ENCODE data around the gene NKAIN4.

NKAIN4 gene

DNA sequence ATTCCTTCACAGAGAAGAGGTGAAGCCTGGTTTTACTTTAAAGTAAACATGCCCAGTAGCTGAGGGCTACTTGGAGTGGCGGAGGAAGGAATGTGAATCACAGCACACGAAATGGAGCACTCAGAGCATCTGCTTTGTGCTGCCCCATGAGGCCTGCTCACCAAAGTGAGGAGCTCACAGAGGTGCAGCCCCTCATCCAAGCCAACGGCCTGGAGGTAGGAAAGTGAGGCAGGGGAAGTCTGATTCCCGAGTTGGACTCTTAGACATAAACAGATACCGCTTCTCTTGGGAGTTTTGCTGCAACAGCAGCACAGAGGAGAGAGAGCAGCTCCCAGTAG lies 41.9 kb downstream of the NKAIN4 start:
- ChIA-PET CTCF (interaction anchor here (0.8 to 5.4 kb wide), 4 partner anchors 12 to 156 kb away, joined by 3 to 73 read pairs (median 4); no protein-coding TSS in a partner anchor), POLR2A (no interaction called here)
- no peak overlapping the region for H3K4me3 ChIP-seq (ENCODE audit: low read depth, low read length)

DNA sequence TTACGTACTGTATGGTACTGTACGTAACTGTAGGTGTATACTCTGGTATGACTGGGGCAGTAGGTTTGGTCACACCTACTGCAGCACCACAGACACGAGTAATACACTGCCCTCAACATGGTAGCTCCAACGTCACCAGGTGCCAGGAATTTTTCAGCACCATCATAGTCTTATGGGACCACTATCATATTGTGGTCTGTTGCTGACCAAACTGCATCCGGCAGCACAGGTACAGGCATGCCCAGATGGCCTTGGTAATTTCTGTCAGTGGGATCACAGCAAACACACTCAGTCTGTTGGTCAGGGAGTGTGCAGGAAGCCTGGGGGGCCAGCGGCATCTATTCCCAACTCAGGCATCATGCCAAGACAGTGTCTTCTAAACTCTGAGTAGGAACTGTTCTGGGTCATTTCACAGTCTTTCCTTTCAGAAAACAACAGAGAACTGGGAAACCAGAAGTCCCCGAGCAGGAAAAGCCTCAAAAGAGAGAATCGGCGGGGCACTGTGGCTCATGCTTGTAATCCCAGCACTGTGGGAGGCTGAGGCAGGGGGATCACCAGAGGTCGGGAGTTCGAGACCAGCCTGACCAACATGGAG lies 44.2 kb downstream of the NKAIN4 start:
- no peak for DNase-seq (ENCODE audit: low read depth, low spot score)
- TF ChIP-seq, protein P1, sequence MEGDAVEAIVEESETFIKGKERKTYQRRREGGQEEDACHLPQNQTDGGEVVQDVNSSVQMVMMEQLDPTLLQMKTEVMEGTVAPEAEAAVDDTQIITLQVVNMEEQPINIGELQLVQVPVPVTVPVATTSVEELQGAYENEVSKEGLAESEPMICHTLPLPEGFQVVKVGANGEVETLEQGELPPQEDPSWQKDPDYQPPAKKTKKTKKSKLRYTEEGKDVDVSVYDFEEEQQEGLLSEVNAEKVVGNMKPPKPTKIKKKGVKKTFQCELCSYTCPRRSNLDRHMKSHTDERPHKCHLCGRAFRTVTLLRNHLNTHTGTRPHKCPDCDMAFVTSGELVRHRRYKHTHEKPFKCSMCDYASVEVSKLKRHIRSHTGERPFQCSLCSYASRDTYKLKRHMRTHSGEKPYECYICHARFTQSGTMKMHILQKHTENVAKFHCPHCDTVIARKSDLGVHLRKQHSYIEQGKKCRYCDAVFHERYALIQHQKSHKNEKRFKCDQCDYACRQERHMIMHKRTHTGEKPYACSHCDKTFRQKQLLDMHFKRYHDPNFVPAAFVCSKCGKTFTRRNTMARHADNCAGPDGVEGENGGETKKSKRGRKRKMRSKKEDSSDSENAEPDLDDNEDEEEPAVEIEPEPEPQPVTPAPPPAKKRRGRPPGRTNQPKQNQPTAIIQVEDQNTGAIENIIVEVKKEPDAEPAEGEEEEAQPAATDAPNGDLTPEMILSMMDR (IDR thresholded peaks at IDR 0.05; ENCODE audit: insufficient read depth, low read length, missing control alignments), result no peak
- POLR2A ChIA-PET, result no interaction called here
- H3K4me3 ChIP-seq (ENCODE audit: low read depth, low read length), result no peak overlapping the region
- CTCF ChIA-PET, result interaction anchor here (1.1 to 2.5 kb wide), 3 partner anchors 13 to 82 kb away, joined by 3 to 22 read pairs (median 3); no protein-coding TSS in a partner anchor

More for the DNA sequence above, 41.9 kb downstream of the NKAIN4 start:
- TF ChIP-seq, protein P1 (IDR thresholded peaks at IDR 0.05; ENCODE audit: insufficient read depth, low read length, missing control alignments), result no peak
- no peak for DNase-seq (ENCODE audit: low read depth, low spot score)

DNA sequence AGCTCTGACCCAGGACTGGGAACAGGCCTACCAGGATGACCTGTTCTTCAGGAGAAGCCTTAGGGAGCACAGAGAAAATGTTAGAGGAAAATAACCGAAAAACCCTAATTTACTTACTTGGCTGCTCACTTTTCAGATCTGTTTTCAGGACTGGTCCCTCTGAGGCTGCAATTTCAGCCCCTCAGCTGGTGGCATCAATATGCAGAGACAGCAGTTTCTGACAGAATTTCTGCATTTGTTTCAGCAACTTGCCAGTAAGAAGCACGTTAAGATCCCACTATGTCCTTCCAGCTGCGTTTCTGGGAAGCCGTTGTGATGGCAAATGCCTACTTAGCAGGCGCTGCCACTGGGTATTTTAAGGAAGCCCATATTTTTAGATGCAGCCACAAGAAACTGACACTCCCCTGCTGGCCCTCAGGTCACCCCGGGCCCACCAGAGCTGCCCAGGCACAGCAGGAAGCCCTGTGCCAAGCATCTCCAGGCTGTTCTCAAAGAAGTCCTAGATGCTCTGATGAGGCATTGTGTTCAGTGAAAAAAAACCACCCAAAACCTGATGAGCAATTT lies 45.8 kb downstream of the NKAIN4 start:
- TF ChIP-seq, protein P1 (IDR thresholded peaks at IDR 0.05; ENCODE audit: insufficient read depth, low read length, missing control alignments), result no peak
- H3K4me3 ChIP-seq (ENCODE audit: low read depth, low read length), result no peak overlapping the region
- ChIA-PET CTCF (interaction anchor here (1.4 to 2.5 kb wide), 2 partner anchors 15 to 84 kb away, joined by 3 to 22 read pairs; no protein-coding TSS in a partner anchor), POLR2A (no interaction called here)
- no peak for DNase-seq (ENCODE audit: low read depth, low spot score)

DNA sequence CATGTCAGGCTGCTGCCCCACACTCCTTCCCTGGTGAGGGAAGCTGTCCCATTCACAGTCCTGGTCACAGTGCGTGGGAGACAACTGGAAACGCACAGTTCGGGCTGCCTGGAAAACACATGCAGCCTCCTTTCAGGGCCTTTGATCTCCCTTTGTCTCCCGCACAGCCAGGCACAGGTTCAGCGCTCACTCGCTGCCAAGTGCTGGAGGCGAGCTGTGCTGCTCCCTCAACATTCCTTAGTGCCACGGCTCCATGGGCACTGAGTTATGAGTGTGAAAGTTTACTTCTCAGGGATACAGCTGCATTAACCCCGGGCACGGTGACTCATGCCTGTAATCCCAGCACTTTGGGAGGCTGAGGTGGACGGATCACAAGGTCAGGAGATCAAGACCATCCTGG lies 47.4 kb downstream of the NKAIN4 start:
- CTCF ChIA-PET, result interaction anchor here (1.0 to 1.1 kb wide), 2 partner anchors 12 to 16 kb away, joined by 3 to 4 read pairs; no protein-coding TSS in a partner anchor

DNA sequence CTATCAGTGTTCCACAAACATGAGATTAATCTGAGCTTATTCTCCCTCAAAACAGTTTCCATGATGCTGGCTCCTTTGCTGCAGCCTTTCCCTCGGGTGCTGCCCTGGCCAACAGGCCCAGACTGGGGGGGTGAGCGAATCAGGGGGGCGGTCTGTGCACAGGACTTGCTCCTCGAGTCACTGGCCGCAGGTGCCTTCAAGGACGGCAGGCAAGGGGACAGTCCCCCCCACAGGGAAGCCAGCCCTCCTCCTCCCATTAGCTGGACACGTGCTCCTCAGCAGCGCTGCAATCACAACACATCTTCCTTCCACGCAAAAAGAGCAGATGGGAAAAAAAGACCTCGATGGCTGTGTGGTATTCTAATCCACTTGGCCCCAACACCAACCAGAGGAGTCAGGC lies 48.4 kb downstream of the NKAIN4 start:
- ChIA-PET CTCF (interaction anchor here (1.7 kb wide), 1 partner anchor 9 kb away, joined by 8 read pairs; no protein-coding TSS in a partner anchor), POLR2A (no interaction called here)
- no peak overlapping the region for H3K4me3 ChIP-seq (ENCODE audit: low read depth, low read length)
- DNase-seq (ENCODE audit: low read depth, low spot score), result no peak
- TF ChIP-seq, protein P1 (IDR thresholded peaks at IDR 0.05; ENCODE audit: insufficient read depth, low read length, missing control alignments), result no peak

More for the DNA sequence above, 47.4 kb downstream of the NKAIN4 start:
- TF ChIP-seq, protein P1 (IDR thresholded peaks at IDR 0.05; ENCODE audit: insufficient read depth, low read length, missing control alignments), result no peak
- no peak overlapping the region for H3K4me3 ChIP-seq (ENCODE audit: low read depth, low read length)
- POLR2A ChIA-PET, result interaction anchor here (0.6 kb wide), 1 partner anchor 10 kb away, joined by 3 read pairs; no protein-coding TSS in a partner anchor
- DNase-seq (ENCODE audit: low read depth, low spot score), result no peak

DNA sequence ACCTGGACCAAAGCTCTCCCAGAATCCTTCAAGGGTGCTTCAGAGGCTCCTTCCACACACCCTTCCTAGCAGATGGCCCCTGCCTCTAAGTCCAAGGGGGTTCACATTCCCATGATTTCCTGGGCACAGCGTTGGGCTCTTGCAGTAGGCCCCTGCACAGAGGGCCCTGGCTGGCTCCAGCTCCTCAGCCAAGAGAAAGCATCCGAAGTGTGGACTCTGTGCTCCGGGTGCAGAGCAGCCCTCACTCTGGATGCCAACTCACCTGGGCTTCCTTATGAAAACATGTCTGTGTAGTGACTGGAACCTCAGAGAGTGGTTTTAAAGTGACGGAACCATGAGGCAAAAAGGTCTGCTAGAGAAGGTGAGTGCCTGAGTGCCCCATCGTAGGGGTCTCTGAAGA lies 49.9 kb downstream of the NKAIN4 start:
- DNase-seq (ENCODE audit: low read depth, low spot score), result no peak
- H3K4me3 ChIP-seq (ENCODE audit: low read depth, low read length), result no peak overlapping the region
- ChIA-PET CTCF (interaction anchor here (1.1 to 3.0 kb wide), 4 partner anchors 10 to 106 kb away, joined by 3 to 17 read pairs (median 6); no protein-coding TSS in a partner anchor), POLR2A (interaction anchor here (0.6 kb wide), 1 partner anchor 10 kb away, joined by 4 read pairs; no protein-coding TSS in a partner anchor)
- TF ChIP-seq, protein P1 (IDR thresholded peaks at IDR 0.05; ENCODE audit: insufficient read depth, low read length, missing control alignments), result no peak

All from AG04449 (cell line).